ENCODE measurements around the gene SOCS1.
A peak's percentile ranks its signal among the peaks of the same experiment; 100 is the strongest.
"Not testable (repeated sequence)": the region's sequence is repeated elsewhere in the genome, so short reads cannot be mapped to it uniquely, and the experiment has no call there.

SOCS1 gene

GRCh38 chr16:11255737-11256660 lies at the start of gene SOCS1:
TSS of gene SOCS1 (minus strand) at chr16:11256204. CDS start at chr16:11255478, 726 bp downstream.
- DNase-seq: peak; percentile 89

GRCh38 chr16:11303405-11304138 lies 47.6 kb upstream of the SOCS1 start:
- DNase-seq: no peak

GRCh38 chr16:11302977-11303376 lies 47.0 kb upstream of the SOCS1 start:
- DNase-seq: no peak

- DNase-seq: no peak
Observed at GRCh38 chr16:11301645-11302501, 45.9 kb upstream of the SOCS1 start.

GRCh38 chr16:11300560-11300892 lies 44.5 kb upstream of the SOCS1 start:
- DNase-seq: no peak

- no peak for DNase-seq
Observed at GRCh38 chr16:11299865-11300559, 44.0 kb upstream of the SOCS1 start.

- not testable (repeated sequence) for DNase-seq
Observed at GRCh38 chr16:11298950-11299547, 43.0 kb upstream of the SOCS1 start.

- DNase-seq: no peak
Observed at GRCh38 chr16:11298143-11298900, 42.3 kb upstream of the SOCS1 start.

GRCh38 chr16:11297492-11298142 lies 41.6 kb upstream of the SOCS1 start:
- no peak for DNase-seq

GRCh38 chr16:11296706-11297491 lies 40.9 kb upstream of the SOCS1 start:
- DNase-seq: no peak

GRCh38 chr16:11296351-11296705 lies 40.3 kb upstream of the SOCS1 start:
- DNase-seq: no peak

- DNase-seq: no peak
Observed at GRCh38 chr16:11295672-11296071, 39.7 kb upstream of the SOCS1 start.

- no peak for DNase-seq
Observed at GRCh38 chr16:11292076-11292748, 36.2 kb upstream of the SOCS1 start.

- no peak for DNase-seq
Observed at GRCh38 chr16:11291091-11291703, 35.2 kb upstream of the SOCS1 start.

- no peak for DNase-seq
Observed at GRCh38 chr16:11290102-11290893, 34.3 kb upstream of the SOCS1 start.

GRCh38 chr16:11289696-11290095 lies 33.7 kb upstream of the SOCS1 start:
- DNase-seq: not testable (repeated sequence)

- no peak for DNase-seq
Observed at GRCh38 chr16:11289202-11289601, 33.2 kb upstream of the SOCS1 start.

- no peak for DNase-seq
Observed at GRCh38 chr16:11285842-11286241, 29.8 kb upstream of the SOCS1 start.

Measured in GOT3 (cell line).